Right cardiac atrium (tissue), 5 donors: Measurements from ENCODE around the gene PREX1. TPM values are rescaled to one million over a fixed set of nuclear protein-coding genes. Genes with fewer than 3 reads are reported as not detected.
A peak's percentile ranks its signal among the peaks of the same experiment; 100 is the strongest.
"Not testable (repeated sequence)": the region's sequence is repeated elsewhere in the genome, so short reads cannot be mapped to it uniquely, and the experiment has no call there.

Source experiments
- ATAC-seq, 2 donors: fragments of 200-7000 bp; cut with Tn5 transposase; one replicate each; pipeline versions ENCODE4 v1.8.0 to v1.9.1; 2020; ENCODE audit warnings: moderate library complexity in 2 of 2, mild to moderate bottlenecking in 1 of 2
- DNase-seq, 3 donors: peaks; one replicate each; pipeline ENCODE4 v3.0.0-alpha.2; 2020
- H3K27ac ChIP-seq: one replicate; pipeline ENCODE4 v1.5.1; 2013; ENCODE audit warnings: mild to moderate bottlenecking, low read length, control low read depth, moderate library complexity
- H3K27me3 ChIP-seq: one replicate; pipeline ENCODE4 v1.6.1; 2013; ENCODE audit not compliant: control insufficient read depth, insufficient read depth
- H3K4me1 ChIP-seq: one replicate; pipeline ENCODE4 v1.6.1; 2013; ENCODE audit warnings: low read length; ENCODE audit not compliant: control insufficient read depth, insufficient read depth
- H3K4me3 ChIP-seq: one replicate; pipeline ENCODE4 v1.5.1; 2013; ENCODE audit warnings: low read length, control low read depth
- H3K9me3 ChIP-seq: one replicate; pipeline ENCODE4 v1.6.1; 2013; ENCODE audit warnings: low read length; ENCODE audit not compliant: control insufficient read depth
- WGBS: extraction: QIAGEN DNeasy Blood & Tissue Kit; methylation state at CpG from one replicate; pipeline ENCODE4 v1.1.7; 2013; 5-methylcytosine and 5-hydroxymethylcytosine counted together
- intact Hi-C, 4 donors: fragments of 100-400 bp; cut with DNase I; formaldehyde crosslinking; loops; one replicate each; pipeline versions ENCODE4 v1.11.0 to v1.14.0; 2022 to 2023
- polyA plus RNA-seq: library from polyadenylated mRNA; stranded (reverse); fragments of 200-250 nt; gene quantifications from one replicate; pipeline ENCODE4 v1.2.3, GENCODE V29; 2013
- total RNA-seq, 4 donors: library from RNA; stranded (reverse); fragmentation: NEBNext Ultra II Directional; extraction: Animal tissue kit (Norgen Biotek cat#: 25700); gene quantifications; one replicate each; pipeline ENCODE4 v1.2.1, GENCODE V29; 2021
- donor health status: healthy with polysubstance abuse.
- donor health status: DM: no; HTN: yes; CAD: no.
- donor health status: DM: no; HTN: no; CAD: no.
- donor health status: DM: no; HTN: yes; CAD: no; lungs with severe emphysema.
- donor health status: DM: yes; HTN: yes; CAD: no.

Gene PREX1
- total and polyA plus RNA-seq, 5 donors, result 9.0 to 16.2 (median 13.9) TPM

DNA sequence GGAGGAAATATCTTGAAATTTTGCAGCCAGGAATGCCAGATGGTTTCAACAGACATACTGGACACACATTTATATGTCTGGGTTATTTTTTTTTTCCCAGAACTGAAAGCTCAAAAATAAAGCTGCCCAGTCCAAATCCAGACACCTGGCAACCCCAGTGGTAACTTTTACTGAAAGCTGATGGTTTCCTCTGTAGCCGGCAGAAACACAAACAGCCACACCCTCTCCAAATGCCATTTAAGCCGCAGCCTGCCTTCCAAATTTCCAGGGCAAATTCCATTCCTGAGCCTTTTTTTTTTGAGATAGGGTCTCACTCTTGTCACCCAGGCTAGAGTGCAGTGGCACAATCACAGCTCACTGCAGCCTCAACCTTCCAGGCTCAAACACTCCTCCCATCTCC lies 6.5 kb upstream of the PREX1 start:
- H3K9me3 ChIP-seq, result no peaks in the 10 kb centered on the region
- no peak for DNase-seq
- ATAC-seq, result no peak
- H3K27ac ChIP-seq, result no peak overlapping the region
- 55% methylated on average over 2 of the region's 2 CpGs for WGBS
- H3K27me3 ChIP-seq, result no peaks in the 10 kb centered on the region
- intact Hi-C loops, result no loop called here
- H3K4me1 ChIP-seq, result peaks cover 12% of the 10 kb centered on the region
- H3K4me3 ChIP-seq, result no peak overlapping the region

DNA sequence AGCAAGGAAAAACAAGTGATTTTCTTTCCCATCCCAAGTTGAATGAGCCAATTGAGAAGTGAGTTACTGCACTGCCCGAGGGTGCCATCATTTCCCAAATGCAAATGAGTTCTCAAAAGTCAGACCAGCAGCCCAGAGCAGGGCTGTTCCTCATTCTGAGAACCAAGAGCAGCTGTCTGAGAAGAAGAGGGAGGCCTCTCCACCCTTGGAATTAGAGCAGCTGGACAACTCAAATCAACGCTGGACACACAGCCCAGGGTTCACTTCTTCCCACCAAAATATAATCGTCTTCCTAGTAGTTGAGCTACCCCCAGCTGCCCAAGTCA lies 4.6 kb upstream of the PREX1 start:
- WGBS, result 45% methylated on average over 3 of the region's 3 CpGs
- H3K9me3 ChIP-seq, result no peaks in the 10 kb centered on the region
- H3K27ac ChIP-seq, result peak overlapping the region; percentile 6
- intact Hi-C loops, result no loop called here
- no peak overlapping the region for H3K4me3 ChIP-seq
- H3K4me1 ChIP-seq, result peaks cover 12% of the 10 kb centered on the region
- peak in 1 of 3 donors; percentile 65 for DNase-seq
- H3K27me3 ChIP-seq, result no peaks in the 10 kb centered on the region
- ATAC-seq, result no peak

DNA sequence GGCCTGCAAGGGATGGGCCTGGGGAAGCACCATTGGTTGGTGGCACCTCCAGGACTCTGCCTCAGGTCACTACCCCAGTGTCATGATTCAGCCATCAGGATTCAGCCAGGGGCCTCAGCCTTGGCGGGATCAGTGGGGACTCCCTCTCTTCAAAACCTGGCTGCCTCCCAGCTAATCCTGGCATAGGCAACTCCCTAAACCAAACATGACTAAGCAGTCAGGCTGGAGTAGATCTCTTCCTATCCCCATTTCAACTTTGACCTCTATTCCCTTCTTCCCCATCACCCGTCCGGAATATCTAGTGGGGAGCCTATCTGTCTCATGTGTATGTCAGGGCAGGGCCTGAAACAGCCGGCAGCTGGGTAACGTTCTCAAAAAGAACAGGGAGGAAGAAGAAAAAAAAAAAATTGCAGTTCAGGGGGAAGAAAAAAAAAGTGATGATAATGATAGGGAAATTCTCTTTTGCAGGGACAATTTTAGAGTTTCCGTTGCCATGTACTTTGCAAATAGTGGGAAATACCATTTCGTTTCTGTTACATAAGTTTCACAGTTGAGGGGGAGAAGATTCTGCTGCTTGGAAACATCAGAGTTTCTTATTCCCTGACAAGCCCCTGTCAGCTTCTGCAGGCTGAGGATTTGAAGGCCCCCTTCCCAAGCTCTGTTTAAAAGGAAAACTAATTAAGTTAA lies 4.1 kb upstream of the PREX1 start:
- peak overlapping the region; percentile 67 for H3K27ac ChIP-seq
- H3K4me1 ChIP-seq, result peaks cover 12% of the 10 kb centered on the region
- ATAC-seq (peak; percentile 45 to 71), DNase-seq (peak; percentile 81 to 83 (median 81))
- intact Hi-C loops, result no loop called here
- WGBS, result 9% methylated on average over 7 of the region's 7 CpGs
- no peaks in the 10 kb centered on the region for H3K9me3 ChIP-seq
- H3K27me3 ChIP-seq, result no peaks in the 10 kb centered on the region
- H3K4me3 ChIP-seq, result no peak overlapping the region

DNA sequence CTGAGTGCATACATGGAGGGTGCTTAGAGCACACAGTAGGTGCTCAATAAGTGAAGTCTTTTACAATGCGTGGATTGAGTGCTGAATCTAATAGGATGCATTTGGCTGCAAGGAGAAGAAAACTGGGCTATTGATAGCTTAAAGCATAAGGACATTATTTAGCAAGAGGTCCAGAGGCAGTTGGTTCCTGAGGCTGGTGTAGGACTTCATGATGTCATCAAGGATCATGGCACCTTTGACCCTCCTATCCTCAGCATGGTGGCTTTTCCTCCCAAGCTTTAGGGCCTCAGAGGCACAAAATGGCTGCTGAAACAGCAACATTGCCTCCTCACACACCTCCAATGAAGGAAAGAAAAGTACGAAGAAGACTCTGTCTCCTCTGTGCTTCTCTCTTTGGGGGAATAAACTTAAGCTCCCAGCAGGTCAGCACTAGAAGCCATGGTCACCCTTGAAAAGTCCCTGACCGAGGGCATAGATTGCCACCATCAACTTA lies 3.1 kb upstream of the PREX1 start:
- WGBS, result 99% methylated on average over 3 of the region's 3 CpGs
- DNase-seq (no peak), ATAC-seq (no peak)
- intact Hi-C loops, result no loop called here
- Histone ChIP-seq H3K27me3 (no peaks in the 10 kb centered on the region), H3K4me1 (peaks cover 12% of the 10 kb centered on the region), H3K9me3 (no peaks in the 10 kb centered on the region), H3K4me3 (no peak overlapping the region), H3K27ac (peak overlapping the region; percentile 64)

DNA sequence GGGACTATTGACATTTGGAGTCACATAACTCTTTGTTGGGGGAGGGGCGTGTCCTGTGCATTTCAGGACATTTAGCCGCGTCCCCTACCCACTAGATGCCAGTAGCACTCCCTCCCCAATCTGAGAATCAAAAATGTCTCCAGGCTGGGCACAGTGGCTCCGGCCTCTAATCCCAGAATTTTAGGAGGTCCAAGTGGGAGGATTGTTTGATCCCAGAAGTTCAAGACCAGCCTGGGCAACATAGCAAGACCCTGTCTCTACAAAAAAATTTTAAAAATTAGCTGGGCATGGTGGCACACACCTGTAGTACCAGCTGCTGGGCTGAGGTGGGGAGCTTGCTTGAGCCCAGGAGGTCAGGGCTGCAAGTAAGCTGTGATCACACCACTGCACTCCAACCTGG lies 2.1 kb upstream of the PREX1 start:
- intact Hi-C loops, result loop anchor here in 1 of 4 donors (10.0 kb wide), 1 partner anchor 75 kb away; no protein-coding TSS in a partner anchor
- peaks cover 12% of the 10 kb centered on the region for H3K4me1 ChIP-seq
- WGBS, result 95% methylated on average over 4 of the region's 4 CpGs
- no peaks in the 10 kb centered on the region for H3K27me3 ChIP-seq
- ATAC-seq, result no peak
- DNase-seq, result no peak
- no peak overlapping the region for H3K27ac ChIP-seq
- H3K9me3 ChIP-seq, result no peaks in the 10 kb centered on the region
- H3K4me3 ChIP-seq, result no peak overlapping the region

DNA sequence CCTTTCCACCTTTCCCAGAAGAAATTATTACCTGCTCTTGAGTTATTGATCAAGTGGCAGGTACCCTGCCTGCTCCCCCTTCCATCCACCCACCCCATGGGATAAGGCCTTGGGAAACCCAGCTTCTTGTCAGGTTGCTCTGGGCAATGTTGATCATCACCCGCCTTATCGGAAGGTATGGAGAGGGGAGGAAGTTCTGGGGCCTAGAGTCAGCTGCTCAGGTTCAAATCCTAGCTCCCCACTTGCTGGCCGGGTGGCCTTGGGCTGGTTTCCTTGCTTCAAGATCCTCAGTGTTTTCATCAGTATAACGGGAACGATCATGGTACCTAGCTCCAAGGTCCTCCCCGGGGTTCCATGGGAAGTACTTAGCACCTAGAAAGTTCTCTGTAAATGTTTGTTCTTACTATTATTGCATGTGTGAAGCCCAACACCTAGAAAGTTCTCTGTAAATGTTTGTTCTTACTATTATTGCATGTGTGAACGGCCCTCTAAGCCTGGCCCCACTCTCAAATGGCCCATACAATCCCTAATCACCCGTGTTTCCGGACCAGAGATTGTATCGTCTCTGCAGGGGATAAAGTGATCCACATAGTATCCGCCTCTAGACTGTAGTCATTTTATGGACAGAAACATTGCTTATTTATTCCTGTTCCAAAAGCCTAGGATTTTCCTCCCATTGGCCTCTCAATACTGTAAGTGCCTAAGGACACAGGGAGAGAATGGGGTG lies 1.1 kb upstream of the PREX1 start:
- H3K9me3 ChIP-seq, result no peaks in the 10 kb centered on the region
- peaks cover 12% of the 10 kb centered on the region for H3K4me1 ChIP-seq
- no peaks in the 10 kb centered on the region for H3K27me3 ChIP-seq
- DNase-seq (no peak), ATAC-seq (no peak)
- H3K4me3 ChIP-seq, result peak overlapping the region; percentile 61
- WGBS, result 82% methylated on average over 11 of the region's 11 CpGs
- peak overlapping the region; percentile 23 for H3K27ac ChIP-seq
- intact Hi-C loops, result loop anchor here in 1 of 4 donors (10.0 kb wide), 1 partner anchor 76 kb away; no protein-coding TSS in a partner anchor

DNA sequence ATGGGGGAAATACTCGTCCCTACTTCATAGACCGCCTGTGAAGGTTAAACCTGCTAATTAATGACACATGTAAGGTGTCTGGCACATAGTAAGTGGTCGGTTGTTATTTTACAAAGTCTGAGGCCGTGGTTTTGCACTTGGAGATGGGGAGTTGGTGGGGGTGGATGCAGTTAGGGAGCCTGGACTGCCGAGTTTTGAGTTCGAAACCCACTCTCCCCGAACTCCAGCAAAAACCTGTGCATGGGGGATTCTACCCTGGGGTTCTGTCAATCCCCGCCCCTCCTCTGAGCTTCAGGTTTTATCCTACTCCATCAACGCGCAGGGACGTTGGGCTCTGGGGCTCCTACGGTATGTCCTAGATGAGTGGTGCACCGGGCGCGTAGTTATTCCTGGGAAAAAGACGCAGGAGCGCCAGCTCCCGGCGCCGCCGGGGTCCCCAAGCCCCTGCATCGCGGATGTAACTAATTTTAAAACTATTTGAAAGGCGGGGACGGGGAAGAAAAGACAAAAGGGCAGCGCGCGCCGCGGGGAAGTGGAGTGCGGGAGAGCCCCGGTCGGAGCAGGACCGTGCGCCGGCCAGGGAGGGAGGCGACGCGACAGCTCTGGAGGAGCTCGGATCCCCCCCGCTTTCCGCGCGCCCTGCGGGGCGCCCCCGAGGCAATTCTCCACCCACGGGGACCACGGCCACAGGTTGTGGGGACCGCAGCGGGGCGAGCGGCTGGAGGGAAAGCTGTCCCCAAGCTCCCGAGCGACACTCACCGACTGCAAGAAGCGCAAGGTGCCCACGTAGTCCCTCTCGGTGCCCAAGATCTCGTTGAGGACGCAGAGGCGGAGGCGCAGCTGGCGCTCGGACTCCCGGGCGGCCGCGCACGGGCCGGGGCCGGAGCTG lies 672 bp downstream of the PREX1 start:
- Histone ChIP-seq H3K27me3 (no peaks in the 10 kb centered on the region), H3K4me1 (peaks cover 6% of the 10 kb centered on the region), H3K4me3 (peak overlapping the region; percentile 61), H3K9me3 (no peaks in the 10 kb centered on the region), H3K27ac (peak overlapping the region; percentile 39)
- ATAC-seq, result peak in 1 of 2 donors; percentile 21
- peak in 2 of 3 donors; percentile 63 to 70 for DNase-seq
- WGBS, result 4% methylated on average over 72 of the region's 72 CpGs
- intact Hi-C loops, result loop anchor here in 1 of 4 donors (10.0 kb wide), 1 partner anchor 78 kb away; no protein-coding TSS in a partner anchor

DNA sequence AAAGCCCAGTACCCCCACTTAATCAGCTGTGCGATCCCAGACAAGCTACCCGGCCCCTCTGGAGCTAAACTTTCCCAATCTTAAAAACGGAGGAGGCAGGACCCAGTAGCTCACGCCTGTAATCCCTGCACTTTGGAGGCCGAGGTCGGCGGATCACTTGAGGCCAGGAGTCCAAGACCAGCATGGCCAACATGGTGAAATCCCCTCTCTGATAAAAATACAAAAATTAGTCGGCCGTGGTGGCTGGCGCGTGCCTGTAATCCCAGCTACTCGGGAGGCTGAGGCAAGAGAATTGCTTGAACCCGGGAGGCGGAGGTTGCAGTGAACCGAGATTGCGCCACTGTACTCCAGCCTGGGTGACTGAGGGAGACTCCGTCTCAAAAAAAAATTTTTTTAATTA lies 1.3 kb downstream of the PREX1 start:
- intact Hi-C loops, result loop anchor here in 1 of 4 donors (10.0 kb wide), 1 partner anchor 78 kb away; no protein-coding TSS in a partner anchor
- H3K4me1 ChIP-seq, DNase-seq, H3K9me3 ChIP-seq, ATAC-seq, H3K27me3 ChIP-seq: not testable (repeated sequence)
- Histone ChIP-seq H3K4me3 (peak overlapping the region; percentile 61), H3K27ac (peak overlapping the region; percentile 6)
- WGBS, result 40% methylated on average over 17 of the region's 17 CpGs

DNA sequence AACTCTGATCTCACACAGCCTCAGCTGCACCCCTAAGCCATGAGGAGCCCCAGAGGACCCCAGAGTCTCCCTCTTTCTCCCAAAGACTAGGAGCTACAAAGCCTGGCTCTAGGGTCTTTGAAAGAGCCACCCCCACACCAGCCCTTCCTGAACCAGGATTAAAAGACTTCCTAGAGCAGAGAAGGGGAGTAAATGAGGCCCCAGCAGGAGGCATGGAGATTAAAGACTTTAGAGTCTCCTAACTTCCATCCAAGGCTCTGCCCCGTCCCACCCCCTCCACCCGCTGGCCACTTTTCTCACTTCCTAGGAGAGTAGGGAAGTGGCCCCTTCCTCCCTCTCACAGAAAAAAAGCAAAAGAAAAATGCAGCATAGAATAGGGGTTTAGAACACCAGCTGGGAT lies 1.7 kb downstream of the PREX1 start:
- peak overlapping the region; percentile 61 for H3K4me3 ChIP-seq
- H3K27me3 ChIP-seq, result no peaks in the 10 kb centered on the region
- DNase-seq (peak in 1 of 3 donors; percentile 64), ATAC-seq (no peak)
- H3K4me1 ChIP-seq, result no peaks in the 10 kb centered on the region
- H3K27ac ChIP-seq, result peak overlapping the region; percentile 10
- no peaks in the 10 kb centered on the region for H3K9me3 ChIP-seq
- intact Hi-C loops, result loop anchor here in 1 of 4 donors (10.0 kb wide), 1 partner anchor 79 kb away; no protein-coding TSS in a partner anchor
- WGBS, result 50% methylated on average over 2 of the region's 2 CpGs

DNA sequence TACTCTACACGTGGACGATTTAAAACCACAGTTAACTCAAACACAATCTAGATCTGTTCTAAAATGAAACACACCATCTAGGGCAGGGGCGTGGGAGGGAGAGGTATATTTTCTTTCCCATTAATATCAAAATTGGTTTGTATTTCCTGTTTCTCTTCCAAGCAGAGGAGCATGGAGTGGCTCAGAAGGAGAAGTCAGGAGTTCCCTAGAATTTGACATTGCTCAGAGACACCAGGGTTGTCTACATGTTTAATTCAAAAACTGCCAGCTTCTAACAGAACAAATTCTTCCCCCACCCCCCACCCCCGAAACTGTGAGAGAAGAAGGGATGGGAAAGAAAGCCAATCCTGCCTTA lies 2.3 kb downstream of the PREX1 start:
- ATAC-seq (no peak), DNase-seq (no peak)
- whole genome bisulfite sequencing, result 35% methylated on average over 4 of the region's 4 CpGs
- Histone ChIP-seq H3K27ac (no peak overlapping the region), H3K9me3 (no peaks in the 10 kb centered on the region), H3K27me3 (no peaks in the 10 kb centered on the region), H3K4me1 (no peaks in the 10 kb centered on the region), H3K4me3 (peak overlapping the region; percentile 61)
- intact Hi-C loops, result loop anchor here in 1 of 4 donors (10.0 kb wide), 1 partner anchor 79 kb away; no protein-coding TSS in a partner anchor
